22Rv1 (cell line): ENCODE data around the gene SYNDIG1.

Source experiments
- H3K27ac ChIP-seq: fragments of 450-650 bp; 2 replicates; pipeline ENCODE4 v1.5.1; 2017
- CTCF ChIP-seq: fragments of 450-650 bp; IDR thresholded peaks from 2 replicates; pipeline ENCODE4 v1.5.1; 2017; ENCODE audit warnings: mild to moderate bottlenecking
- ZFX ChIP-seq: fragments of 450-650 bp; IDR thresholded peaks from 2 replicates; pipeline ENCODE4 v1.6.1; 2017; ENCODE audit warnings: antibody characterized with exemption, borderline replicate concordance

The SYNDIG1 gene

GRCh38 chr20:24542721-24543120 lies 73.3 kb downstream of the SYNDIG1 start:
- no peak for TF ChIP-seq CTCF
- no peak for TF ChIP-seq ZFX

DNA sequence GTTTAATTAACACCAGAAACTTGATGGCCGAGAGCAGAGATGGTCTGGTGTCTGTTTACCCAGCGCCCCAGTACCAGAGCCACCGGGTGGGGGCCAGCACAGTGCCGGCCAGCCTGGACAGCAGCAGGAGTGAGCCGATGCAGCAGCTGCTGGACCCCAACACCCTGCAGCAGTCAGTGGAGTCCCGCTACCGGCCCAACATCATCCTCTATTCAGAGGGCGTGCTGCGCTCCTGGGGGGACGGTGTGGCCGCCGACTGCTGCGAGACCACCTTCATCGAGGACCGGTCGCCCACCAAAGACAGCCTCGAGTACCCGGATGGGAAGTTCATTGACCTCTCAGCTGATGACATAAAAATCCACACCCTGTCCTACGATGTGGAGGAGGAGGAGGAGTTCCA lies 73.7 kb downstream of the SYNDIG1 start:
- no peak overlapping the region for H3K27ac ChIP-seq
- TF ChIP-seq CTCF (no peak), ZFX (no peak)

More at GRCh38 chr20:24542721-24543120, 73.3 kb downstream of the SYNDIG1 start:
- no peak overlapping the region for H3K27ac ChIP-seq

DNA sequence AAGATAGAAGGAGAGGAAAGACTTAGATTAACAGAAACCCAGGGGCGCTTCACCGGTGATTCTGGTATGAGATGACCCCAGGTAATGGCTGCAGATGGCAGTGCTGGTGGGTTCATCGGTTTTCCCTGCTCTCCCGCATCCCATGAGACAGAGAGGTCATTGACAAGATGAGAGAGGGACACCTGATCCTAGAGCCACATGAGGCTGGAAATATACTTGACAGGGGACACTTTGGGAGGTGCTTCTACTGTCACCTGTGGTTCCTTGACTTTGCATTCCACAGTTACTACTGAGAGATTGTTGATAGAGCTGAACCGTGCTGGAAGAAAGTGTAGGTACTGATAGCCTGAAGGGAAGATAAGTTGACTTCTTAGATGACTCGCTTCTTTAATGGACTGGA lies 74.3 kb downstream of the SYNDIG1 start:
- no peak overlapping the region for H3K27ac ChIP-seq
- TF ChIP-seq CTCF (no peak), ZFX (no peak)

DNA sequence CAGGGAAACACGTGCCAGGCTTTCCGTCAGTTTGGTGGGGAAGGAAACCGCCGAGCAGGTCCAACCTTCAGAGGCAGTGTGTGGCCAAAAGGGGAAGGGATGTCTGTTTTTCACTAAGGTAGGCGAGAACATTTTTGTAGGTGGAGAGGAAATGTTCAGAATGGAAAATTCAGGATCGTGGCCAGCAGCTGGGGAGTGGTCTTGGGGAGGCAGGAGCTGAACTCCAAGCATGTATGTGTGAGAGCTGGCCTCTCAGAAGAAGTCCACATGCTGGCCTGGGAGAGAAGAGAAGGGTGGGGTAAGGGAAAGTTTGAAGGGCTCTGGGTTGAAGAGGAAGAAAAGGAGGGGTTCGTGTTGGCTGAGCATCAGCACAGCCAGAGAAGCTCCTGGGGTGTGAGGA lies 74.9 kb downstream of the SYNDIG1 start:
- TF ChIP-seq ZFX: no peak
- no peak for TF ChIP-seq CTCF
- no peak overlapping the region for H3K27ac ChIP-seq

GRCh38 chr20:24545168-24545567 lies 75.7 kb downstream of the SYNDIG1 start:
- TF ChIP-seq CTCF: no peak
- no peak for TF ChIP-seq ZFX

DNA sequence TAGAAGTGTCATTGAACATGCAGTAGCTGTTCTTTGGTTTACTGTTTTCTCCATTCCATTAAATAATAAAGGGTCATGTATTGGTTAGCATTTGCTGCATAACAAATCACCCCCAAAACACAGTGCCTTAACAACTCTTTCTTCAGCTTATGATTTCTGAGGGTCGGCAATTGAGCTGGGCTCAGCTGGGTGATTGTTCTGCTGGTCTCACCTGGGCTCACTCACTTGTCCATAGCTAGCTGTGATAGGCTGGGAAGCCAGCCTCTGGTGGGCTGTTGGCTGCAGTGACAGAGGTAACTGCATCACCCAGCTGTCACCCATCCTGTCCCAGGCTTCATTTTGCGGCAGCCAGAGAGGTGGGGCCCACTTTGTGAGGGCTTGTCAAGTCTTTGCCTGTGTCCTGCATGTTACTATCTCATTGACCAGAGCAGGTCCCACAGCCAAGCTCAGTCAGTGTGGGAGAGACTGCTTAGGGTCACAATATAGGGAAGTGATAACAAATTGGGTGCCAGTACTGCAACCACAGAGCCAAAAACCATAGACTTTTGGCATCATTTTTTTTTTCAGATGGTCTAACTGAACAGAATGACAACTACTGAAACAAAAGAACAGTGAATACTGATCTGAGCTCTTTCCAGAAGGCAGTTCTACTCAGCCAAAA lies 76.9 kb downstream of the SYNDIG1 start:
- no peak overlapping the region for H3K27ac ChIP-seq
- TF ChIP-seq ZFX: no peak
- TF ChIP-seq CTCF: no peak

More at GRCh38 chr20:24545168-24545567, 75.7 kb downstream of the SYNDIG1 start:
- H3K27ac ChIP-seq: no peak overlapping the region

- H3K27ac ChIP-seq: no peak overlapping the region
Measured at GRCh38 chr20:24547967-24548366, 78.5 kb downstream of the SYNDIG1 start.

More at GRCh38 chr20:24547967-24548366, 78.5 kb downstream of the SYNDIG1 start:
- TF ChIP-seq ZFX (no peak), CTCF (no peak)
